PC-9 (cell line): ENCODE results near the gene TEX38. TPM values are rescaled to one million over a fixed set of nuclear protein-coding genes. Genes with fewer than 3 reads are reported as not detected.

Source experiments
- Bru-seq: library from RNA; stranded (reverse); fragments of 400-500 nt; gene quantifications from one replicate; lab custom pipeline; 2021; lab: Mats Ljungman, UMichigan
- BruChase-seq, 2 experiments: library from RNA; stranded (reverse); fragments of 400-500 nt; gene quantifications; one replicate each; lab custom pipeline; 2021; lab: Mats Ljungman, UMichigan
- BruUV-seq: library from RNA; stranded (reverse); fragments of 400-500 nt; replicated peaks from 2 replicates; lab custom pipeline; 2021; lab: Mats Ljungman, UMichigan
- CTCF ChIA-PET: fragments of 300-600 bp; sonication (Branson Sonifier 250); formaldehyde crosslinking; loops from one replicate; lab custom pipeline; 2022; ENCODE audit warnings: antibody characterized with exemption; lab: Charles Lee
- POLR2A ChIA-PET: fragments of 300-600 bp; sonication (Branson Sonifier 250); formaldehyde crosslinking; loops from one replicate; lab custom pipeline; 2022; ENCODE audit warnings: antibody characterized with exemption; ENCODE audit not compliant: unreplicated experiment; lab: Charles Lee
- DNase-seq, 2 experiments: peaks; one replicate each; pipeline versions ENCODE4 v3.0.0 to v3.0.0-alpha.2; 2015 to 2022; ENCODE audit warnings: mixed read lengths in 1 of 2
- H2AFZ ChIP-seq: fragments of 200-600 bp; sonication (generic); 2 replicates; pipeline ENCODE4 v1.8.1; 2017; ENCODE audit warnings: antibody characterized with exemption
- H3F3A ChIP-seq: fragments of 200-600 bp; sonication (generic); 2 replicates; pipeline ENCODE4 v1.8.1; 2017; ENCODE audit warnings: antibody characterized with exemption, mild to moderate bottlenecking, low read depth; ENCODE audit not compliant: insufficient read depth
- H3K27ac ChIP-seq: fragments of 200-600 bp; sonication (generic); 2 replicates; pipeline ENCODE4 v1.6.1; 2016; ENCODE audit warnings: mixed run types
- H3K27me3 ChIP-seq: fragments of 200-600 bp; sonication (generic); 2 replicates; pipeline ENCODE4 v1.6.1; 2016; ENCODE audit warnings: low read depth, mixed run types; ENCODE audit not compliant: insufficient read depth
- H3K36me3 ChIP-seq: fragments of 200-600 bp; sonication (generic); 2 replicates; pipeline ENCODE4 v1.6.1; 2016; ENCODE audit warnings: low read depth, mixed run types
- H3K4me1 ChIP-seq: fragments of 200-600 bp; sonication (generic); replicated peaks from 2 replicates; pipeline ENCODE4 v1.6.1; 2016; ENCODE audit warnings: mixed run types; ENCODE audit not compliant: insufficient read depth
- H3K4me2 ChIP-seq: fragments of 200-600 bp; sonication (generic); 2 replicates; pipeline ENCODE4 v1.6.1; 2017; ENCODE audit warnings: mixed run types
- H3K4me3 ChIP-seq: fragments of 200-600 bp; sonication (generic); 2 replicates; pipeline ENCODE4 v1.6.1; 2016; ENCODE audit warnings: mixed run types
- H3K79me2 ChIP-seq: fragments of 200-600 bp; sonication (generic); 2 replicates; pipeline ENCODE4 v1.6.1; 2017; ENCODE audit warnings: low read depth, mixed run types
- H3K9me2 ChIP-seq: fragments of 200-600 bp; sonication (generic); 2 replicates; pipeline ENCODE4 v1.8.1; 2017; ENCODE audit warnings: mild to moderate bottlenecking; ENCODE audit not compliant: insufficient read depth
- H3K9me3 ChIP-seq: fragments of 200-600 bp; sonication (generic); 2 replicates; pipeline ENCODE4 v1.8.1; 2016; ENCODE audit warnings: low read depth; ENCODE audit not compliant: insufficient read depth
- H4K20me1 ChIP-seq: fragments of 200-600 bp; sonication (generic); 2 replicates; pipeline ENCODE4 v1.8.1; 2017; ENCODE audit not compliant: insufficient read depth
- CTCF ChIP-seq: fragments of 200-600 bp; sonication (generic); conservative IDR thresholded peaks from 2 replicates; pipeline ENCODE4 v1.6.1; 2017; ENCODE audit warnings: mixed run types, antibody characterized with exemption, mild to moderate bottlenecking, moderate library complexity
- EZH2 ChIP-seq: fragments of 200-600 bp; sonication (generic); IDR thresholded peaks from 2 replicates; pipeline ENCODE4 v1.8.0; 2017; ENCODE audit warnings: antibody characterized with exemption, low read depth
- intact Hi-C: fragments of 100-400 bp; cut with micrococcal nuclease; formaldehyde crosslinking; loops from one replicate; pipeline ENCODE4 v1.10.0; 2022; ENCODE audit not compliant: unreplicated experiment
- long read RNA-seq: library from polyadenylated mRNA; stranded (forward); transcript quantifications from one replicate; pipeline ENCODE4 v2.0.0, GENCODE V29; 2022
- total RNA-seq: library from RNA; stranded (reverse); gene quantifications from 2 replicates; pipeline ENCODE4 v1.2.3, GENCODE V29; 2021

TEX38 gene
- total RNA-seq (0.45 TPM in 1 of 2 replicates, not detected in the other), Bru-seq, nascent RNA (not detected), BruChase-seq, experiment 1, labeled RNA remaining after a 2-hour chase (not detected), BruChase-seq, experiment 2, labeled RNA remaining after a 6-hour chase (not detected)
- long read RNA-seq, partial matches to known transcripts, result 0 of 1 reads
- long read RNA-seq, other reads (novel, unspliced or antisense), result 1 of 1 reads

DNA sequence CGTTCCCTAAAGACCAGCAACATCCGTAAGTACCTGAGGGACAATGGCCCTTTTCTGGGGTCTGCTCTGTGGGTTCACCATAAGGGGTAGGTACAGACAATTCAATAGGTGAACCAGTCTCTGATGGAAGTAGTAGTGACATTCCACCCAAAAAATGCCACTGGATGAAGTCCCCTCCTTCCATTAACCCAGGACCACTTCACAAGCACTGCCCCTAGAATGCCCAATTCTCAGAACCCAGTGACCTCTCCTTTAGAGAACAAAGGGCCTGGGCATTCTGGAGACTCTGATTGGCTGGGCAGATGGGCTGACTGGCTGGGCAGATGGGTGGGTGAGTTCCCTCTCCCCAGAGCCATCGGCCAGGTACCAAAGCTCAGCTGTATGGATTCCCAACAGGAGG, at the start of gene TEX38:
Gene TEX38, plus strand, starts transcription at position 301 of the 400 bp plus-strand sequence. Its CDS starts 81 bp downstream, at position 382.
- CTCF ChIA-PET, result no interaction called here
- TF ChIP-seq EZH2, result no peak
- no peak for TF ChIP-seq CTCF
- Histone ChIP-seq H2AFZ (no peak within 1 kb of the TSS), H3K4me1 (peaks cover 9% of the 10 kb centered on the region; the same call in 1 of the 2 replicates), H3F3A (peaks cover 19% of the 10 kb centered on the region), H3K4me2 (no peak within 1 kb of the TSS), H3K9me2 (no peaks in the 10 kb centered on the region), H3K79me2 (peaks cover 11% of the 10 kb centered on the region), H3K4me3 (no peak within 1 kb of the TSS), H3K9me3 (no peaks in the 10 kb centered on the region), H3K27ac (no peak within 1 kb of the TSS), H3K27me3 (no peaks in the 10 kb centered on the region), H4K20me1 (no peaks in the 10 kb centered on the region), H3K36me3 (peaks cover 7% of the 10 kb centered on the region; the same call in 1 of the 2 replicates)
- intact Hi-C loops, result no loop called here
- no TSS peak for BruUV-seq
- POLR2A ChIA-PET, result no interaction called here
- DNase-seq, result no peak

- no peaks in the 10 kb centered on the region for H4K20me1 ChIP-seq
- H3K9me2 ChIP-seq, result no peaks in the 10 kb centered on the region
- H3K4me1 ChIP-seq, result peaks cover 25% of the 10 kb centered on the region
- H3K4me3 ChIP-seq, result no peak overlapping the region
- intact Hi-C loops, result loop anchor here (1.0 to 10.0 kb wide), 2 partner anchors 103 to 243 kb away; no protein-coding TSS in a partner anchor
- DNase-seq, result peak in 1 of 2 experiments; percentile 65
- H3K27ac ChIP-seq, result no peak overlapping the region
- H2AFZ ChIP-seq, result no peak overlapping the region
- no peaks in the 10 kb centered on the region for H3K79me2 ChIP-seq
- ChIA-PET POLR2A (no interaction called here), CTCF (interaction anchor here (1.0 kb wide), 1 partner anchor 22 kb away, joined by 4 read pairs; no protein-coding TSS in a partner anchor)
- BruUV-seq, result no TSS peak
- H3F3A ChIP-seq, result peaks cover 3% of the 10 kb centered on the region; the same call in 1 of the 2 replicates
- H3K9me3 ChIP-seq, result no peaks in the 10 kb centered on the region
- no peaks in the 10 kb centered on the region for H3K36me3 ChIP-seq
- TF ChIP-seq CTCF, result no peak
- no peak for TF ChIP-seq EZH2
- 0 out of 2 replicates have a peak overlapping the region, but pooled peaks have one; percentile 2 for H3K4me2 ChIP-seq
- H3K27me3 ChIP-seq, result no peaks in the 10 kb centered on the region
These were observed 49.7 kb upstream of the TEX38 start for GRCh38 chr1:46621930-46622329.

DNA sequence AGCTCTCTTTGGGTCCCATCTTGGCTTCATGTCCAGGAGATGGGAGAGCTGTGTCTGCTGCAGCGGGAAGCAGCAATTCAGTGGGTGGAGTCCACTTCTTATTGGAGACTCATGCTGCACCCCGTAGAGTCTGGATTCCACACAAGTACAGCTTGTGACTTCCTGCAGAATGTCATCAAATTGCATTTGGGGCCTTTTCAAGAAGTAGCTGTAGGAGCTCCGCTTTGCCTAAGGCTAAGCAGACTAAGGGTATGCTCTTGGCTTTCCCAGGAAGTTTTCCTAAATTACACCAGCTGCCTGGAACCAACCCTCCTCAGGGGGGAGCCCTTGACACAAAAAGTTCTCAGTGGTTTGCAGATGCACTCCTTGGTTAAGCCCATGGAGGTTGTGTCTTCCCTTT, 49.3 kb upstream of the TEX38 start:
- no TSS peak for BruUV-seq
- ChIA-PET POLR2A (no interaction called here), CTCF (interaction anchor here (1.0 kb wide), 1 partner anchor 21 kb away, joined by 4 read pairs; no protein-coding TSS in a partner anchor)
- Histone ChIP-seq H3K27ac (no peak overlapping the region), H3K4me3 (no peak overlapping the region), H3K4me2 (0 out of 2 replicates have a peak overlapping the region, but pooled peaks have one; percentile 2), H3K79me2 (no peaks in the 10 kb centered on the region), H2AFZ (no peak overlapping the region), H3F3A (peaks cover 3% of the 10 kb centered on the region; the same call in 1 of the 2 replicates), H3K9me3 (no peaks in the 10 kb centered on the region), H3K4me1 (peaks cover 20% of the 10 kb centered on the region), H3K36me3 (no peaks in the 10 kb centered on the region), H3K27me3 (no peaks in the 10 kb centered on the region), H3K9me2 (no peaks in the 10 kb centered on the region), H4K20me1 (no peaks in the 10 kb centered on the region)
- TF ChIP-seq EZH2, result no peak
- peak; percentile 65 for TF ChIP-seq CTCF
- DNase-seq, result peak in 1 of 2 experiments; percentile 46
- intact Hi-C loops, result loop anchor here (1.0 to 10.0 kb wide), 2 partner anchors 103 to 242 kb away; no protein-coding TSS in a partner anchor
